ENCODE results near the gene PRRC2A.
A peak's percentile ranks its signal among the peaks of the same experiment; 100 is the strongest.

PRRC2A gene

DNA sequence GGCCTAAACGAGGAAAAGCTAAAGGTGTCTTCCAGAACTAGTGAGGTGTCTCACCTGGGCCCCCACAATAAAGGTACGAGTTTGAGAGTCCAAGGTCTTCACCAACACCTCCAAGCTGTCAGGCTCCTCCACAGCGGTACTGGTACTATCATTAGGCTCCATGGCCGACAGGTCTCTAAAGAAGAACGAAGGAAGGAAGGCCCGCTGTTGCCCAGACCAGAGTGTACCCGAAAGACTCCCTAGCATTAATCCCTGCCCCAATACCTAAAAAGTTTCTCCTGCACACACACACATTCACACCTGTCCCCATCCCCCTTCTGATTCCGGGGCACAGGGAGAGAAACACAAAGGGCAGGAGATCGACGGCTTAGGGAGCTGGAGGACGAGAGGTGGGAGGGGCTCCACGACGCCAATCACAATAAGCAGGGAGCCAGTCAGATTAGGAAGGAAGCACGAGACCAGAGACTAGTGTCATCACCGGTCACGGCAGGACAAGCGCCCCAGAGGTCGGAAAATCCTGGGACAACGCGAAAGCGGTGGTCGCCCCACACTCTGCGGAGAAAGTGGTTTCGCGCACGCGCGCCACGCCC lies 31.2 kb downstream of the PRRC2A start:
- Histone ChIP-seq H3K27ac (ENCODE audit: insufficient read depth, low read length, poor library complexity, severe bottlenecking) (peak overlapping the region; percentile 98), H3K36me3 (ENCODE audit: control insufficient read depth, insufficient read depth, low read length) (peaks cover 28% of the 10 kb centered on the region), H3K4me1 (ENCODE audit: control insufficient read depth, insufficient read depth, low read length, poor library complexity, severe bottlenecking) (peaks cover 19% of the 10 kb centered on the region), H3K27me3 (replicated peaks; ENCODE audit: control insufficient read depth, insufficient read depth, low read length, poor library complexity, severe bottlenecking) (no peaks in the 10 kb centered on the region), H3K9me3 (ENCODE audit: control insufficient read depth, low read length) (no peaks in the 10 kb centered on the region), H3K4me3 (ENCODE audit: insufficient read depth, low read depth, low read length, poor library complexity, severe bottlenecking) (peak overlapping the region; percentile 69)
- no peak for DNase-seq

DNA sequence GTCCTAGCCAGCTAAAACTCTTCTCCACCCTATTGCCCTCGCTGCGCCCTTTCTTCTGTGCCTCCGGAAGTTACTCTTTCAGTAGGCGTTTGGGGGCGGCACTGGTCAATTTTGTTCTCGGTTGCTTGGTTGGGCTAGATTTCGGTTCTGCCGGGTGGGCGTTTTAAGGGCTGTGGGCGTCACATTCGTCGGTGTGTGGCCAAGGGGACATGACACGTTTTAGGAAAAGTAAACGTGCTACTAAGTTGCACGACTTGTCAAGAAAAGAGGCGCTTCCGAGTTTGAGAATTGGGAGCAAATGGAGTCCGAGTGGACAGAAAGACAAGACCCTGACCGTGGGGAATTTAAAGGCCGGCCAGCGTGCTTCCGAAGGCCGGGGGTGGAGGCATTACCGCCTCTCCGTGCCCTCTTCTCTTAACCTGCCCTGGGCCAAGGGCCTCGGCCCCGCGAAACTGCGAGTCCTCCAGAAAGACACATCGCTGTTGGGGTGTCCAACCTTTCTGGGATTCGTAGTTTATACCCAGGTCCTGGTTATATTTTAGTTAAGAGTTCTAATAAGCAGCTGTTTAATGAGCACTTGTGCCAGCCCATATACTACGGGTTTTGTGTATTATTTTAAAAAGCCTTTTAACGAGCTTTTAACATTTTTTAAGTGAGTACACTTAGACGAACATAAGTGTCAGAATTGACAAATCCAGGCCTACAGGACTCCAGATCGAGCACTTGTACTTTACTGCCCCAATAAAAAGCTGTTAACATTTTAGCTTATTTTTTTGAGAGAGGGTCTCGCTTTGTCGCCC lies 32.6 kb downstream of the PRRC2A start:
- peak in 2 of 3 donors; percentile 77 to 82 for DNase-seq
- peak overlapping the region; percentile 69 for H3K4me3 ChIP-seq (ENCODE audit: insufficient read depth, low read depth, low read length, poor library complexity, severe bottlenecking)
- H3K36me3 ChIP-seq (ENCODE audit: control insufficient read depth, insufficient read depth, low read length) = peaks cover 16% of the 10 kb centered on the region

DNA sequence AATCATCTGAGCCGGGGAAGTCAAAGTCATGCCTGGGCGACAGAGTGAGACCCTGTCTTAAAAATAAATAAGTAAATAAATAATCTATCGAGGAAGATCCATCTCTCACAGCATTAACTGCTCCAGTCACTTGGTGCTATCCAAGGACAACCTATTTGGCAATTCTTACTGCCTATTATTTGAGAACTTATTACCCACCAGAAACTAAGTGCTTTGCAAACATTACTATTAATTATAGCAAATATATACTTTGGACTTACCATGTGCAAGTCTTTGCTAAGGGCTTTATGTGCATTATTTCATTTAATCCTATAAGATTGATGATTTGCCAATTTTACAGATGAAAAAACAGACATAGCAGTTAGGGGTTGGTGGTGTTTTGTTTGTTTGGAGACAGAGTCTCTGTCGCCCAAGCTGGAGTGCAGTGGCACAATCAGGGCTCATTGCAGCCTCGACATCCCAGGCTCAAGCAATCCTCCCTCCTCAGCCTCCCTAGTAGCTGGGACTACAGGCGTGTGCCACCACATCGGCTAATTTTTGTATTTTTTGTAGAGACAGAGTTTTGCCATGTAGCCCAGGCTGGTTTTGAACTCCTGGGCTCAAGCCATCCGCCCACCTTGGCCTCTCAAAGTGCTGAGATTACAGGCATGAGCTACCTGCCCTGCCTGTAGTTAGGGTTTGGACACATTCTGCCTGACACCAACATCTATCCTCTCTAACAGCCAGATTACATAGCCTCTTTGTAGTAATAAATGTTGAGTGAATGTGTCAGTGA lies 34.2 kb downstream of the PRRC2A start:
- peaks cover 36% of the 10 kb centered on the region for H3K4me1 ChIP-seq (ENCODE audit: control insufficient read depth, insufficient read depth, low read length, poor library complexity, severe bottlenecking)
- no peak for DNase-seq

More for the DNA sequence above, 32.6 kb downstream of the PRRC2A start:
- Histone ChIP-seq H3K4me1 (ENCODE audit: control insufficient read depth, insufficient read depth, low read length, poor library complexity, severe bottlenecking) (peaks cover 19% of the 10 kb centered on the region), H3K27me3 (replicated peaks; ENCODE audit: control insufficient read depth, insufficient read depth, low read length, poor library complexity, severe bottlenecking) (no peaks in the 10 kb centered on the region), H3K27ac (ENCODE audit: insufficient read depth, low read length, poor library complexity, severe bottlenecking) (peak overlapping the region; percentile 98), H3K9me3 (ENCODE audit: control insufficient read depth, low read length) (no peaks in the 10 kb centered on the region)

DNA sequence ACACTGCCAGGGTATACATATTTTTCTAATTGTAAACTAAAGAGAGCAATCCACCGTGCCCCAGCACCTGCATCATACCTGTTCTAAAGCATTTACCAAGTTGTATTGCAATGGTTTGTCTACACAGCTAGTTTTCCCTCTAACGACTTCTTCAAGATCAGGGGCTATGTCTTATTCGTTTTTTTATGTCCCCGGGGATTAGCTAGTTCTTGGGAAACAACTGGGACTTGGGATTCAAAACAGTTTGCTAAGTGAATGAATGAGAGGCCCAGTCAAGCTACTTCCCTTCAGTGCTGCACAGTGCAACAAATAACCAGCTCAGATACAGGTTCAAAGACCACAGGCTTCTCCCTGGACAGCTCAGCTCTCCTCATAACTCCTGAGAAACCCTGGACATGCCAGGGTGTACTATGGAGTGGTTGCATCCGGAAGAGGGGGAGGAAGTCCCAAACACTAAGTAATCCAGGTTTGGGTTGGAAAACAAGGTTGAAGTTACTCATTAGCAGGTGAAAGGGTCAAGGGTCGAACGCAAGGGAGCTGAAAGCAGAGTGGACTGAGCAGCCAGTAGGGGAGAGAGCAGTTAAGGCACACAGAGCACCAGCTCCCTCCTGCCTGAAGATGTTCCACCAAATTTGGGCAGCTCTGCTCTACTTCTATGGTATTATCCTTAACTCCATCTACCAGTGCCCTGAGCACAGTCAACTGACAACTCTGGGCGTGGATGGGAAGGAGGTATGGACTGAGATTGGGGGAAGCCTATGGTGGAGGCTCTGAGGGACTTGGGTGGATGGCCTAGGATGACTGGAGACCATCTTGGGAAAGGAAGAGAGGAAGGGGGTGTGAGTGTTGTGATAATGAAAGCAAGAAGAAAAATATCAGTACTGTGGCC lies 35.1 kb downstream of the PRRC2A start, which contains the start of gene APOM:
Gene APOM, plus strand, starts transcription at position 546 of the 889 bp plus-strand sequence. Its CDS starts 73 bp downstream, at position 619.
- Histone ChIP-seq H3K9me3 (ENCODE audit: control insufficient read depth, low read length) (no peaks in the 10 kb centered on the region), H3K27me3 (replicated peaks; ENCODE audit: control insufficient read depth, insufficient read depth, low read length, poor library complexity, severe bottlenecking) (no peaks in the 10 kb centered on the region), H3K4me3 (ENCODE audit: insufficient read depth, low read depth, low read length, poor library complexity, severe bottlenecking) (no peak within 1 kb of the TSS), H3K36me3 (ENCODE audit: control insufficient read depth, insufficient read depth, low read length) (peaks cover 4% of the 10 kb centered on the region), H3K27ac (ENCODE audit: insufficient read depth, low read length, poor library complexity, severe bottlenecking) (no peak within 1 kb of the TSS), H3K4me1 (ENCODE audit: control insufficient read depth, insufficient read depth, low read length, poor library complexity, severe bottlenecking) (peaks cover 41% of the 10 kb centered on the region)
- DNase-seq = no peak

More for the DNA sequence above, 34.2 kb downstream of the PRRC2A start:
- no peaks in the 10 kb centered on the region for H3K9me3 ChIP-seq (ENCODE audit: control insufficient read depth, low read length)
- H3K4me3 ChIP-seq (ENCODE audit: insufficient read depth, low read depth, low read length, poor library complexity, severe bottlenecking) = no peak overlapping the region
- no peaks in the 10 kb centered on the region for H3K27me3 ChIP-seq (replicated peaks; ENCODE audit: control insufficient read depth, insufficient read depth, low read length, poor library complexity, severe bottlenecking)
- no peak overlapping the region for H3K27ac ChIP-seq (ENCODE audit: insufficient read depth, low read length, poor library complexity, severe bottlenecking)
- peaks cover 4% of the 10 kb centered on the region for H3K36me3 ChIP-seq (ENCODE audit: control insufficient read depth, insufficient read depth, low read length)

GRCh38 chr6:31657406-31658157 lies 37.1 kb downstream of the PRRC2A start:
- peaks cover 9% of the 10 kb centered on the region for H3K36me3 ChIP-seq (ENCODE audit: control insufficient read depth, insufficient read depth, low read length)
- H3K4me1 ChIP-seq (ENCODE audit: control insufficient read depth, insufficient read depth, low read length, poor library complexity, severe bottlenecking) = peaks cover 38% of the 10 kb centered on the region
- DNase-seq = no peak
- no peak overlapping the region for H3K27ac ChIP-seq (ENCODE audit: insufficient read depth, low read length, poor library complexity, severe bottlenecking)
- H3K27me3 ChIP-seq (replicated peaks; ENCODE audit: control insufficient read depth, insufficient read depth, low read length, poor library complexity, severe bottlenecking) = no peaks in the 10 kb centered on the region
- no peak overlapping the region for H3K4me3 ChIP-seq (ENCODE audit: insufficient read depth, low read depth, low read length, poor library complexity, severe bottlenecking)
- no peaks in the 10 kb centered on the region for H3K9me3 ChIP-seq (ENCODE audit: control insufficient read depth, low read length)

DNA sequence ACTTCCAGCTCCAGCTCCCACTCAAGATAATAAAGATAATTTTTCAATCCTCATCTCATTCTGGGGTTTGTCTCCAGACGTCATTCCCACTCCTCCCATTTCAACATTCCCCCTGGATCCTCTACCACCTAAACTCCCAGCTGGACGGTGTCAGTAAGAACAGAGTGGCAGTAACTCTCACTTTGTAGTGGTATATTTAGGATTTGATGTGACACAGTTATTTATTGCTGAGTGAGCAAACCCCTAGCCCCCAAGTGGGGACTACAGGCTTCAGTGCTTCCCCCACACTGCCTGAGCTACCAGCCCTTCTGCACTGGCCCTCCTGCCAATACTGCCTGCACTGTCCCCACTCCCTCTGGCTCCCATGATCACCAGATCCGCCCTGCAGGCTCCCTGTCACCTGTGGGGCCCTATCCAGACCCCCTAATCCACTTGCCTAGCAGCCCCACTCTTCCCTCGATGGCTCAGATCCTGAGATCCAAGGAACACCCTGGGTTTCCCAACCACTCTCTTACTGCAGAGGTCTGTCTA lies 37.7 kb downstream of the PRRC2A start:
- H3K27ac ChIP-seq (ENCODE audit: insufficient read depth, low read length, poor library complexity, severe bottlenecking) = no peak overlapping the region
- no peak overlapping the region for H3K4me3 ChIP-seq (ENCODE audit: insufficient read depth, low read depth, low read length, poor library complexity, severe bottlenecking)
- no peaks in the 10 kb centered on the region for H3K9me3 ChIP-seq (ENCODE audit: control insufficient read depth, low read length)
- no peak for DNase-seq
- peaks cover 38% of the 10 kb centered on the region for H3K4me1 ChIP-seq (ENCODE audit: control insufficient read depth, insufficient read depth, low read length, poor library complexity, severe bottlenecking)
- H3K27me3 ChIP-seq (replicated peaks; ENCODE audit: control insufficient read depth, insufficient read depth, low read length, poor library complexity, severe bottlenecking) = no peaks in the 10 kb centered on the region
- peaks cover 9% of the 10 kb centered on the region for H3K36me3 ChIP-seq (ENCODE audit: control insufficient read depth, insufficient read depth, low read length)

GRCh38 chr6:31658983-31659648 lies 38.6 kb downstream of the PRRC2A start:
- H3K9me3 ChIP-seq (ENCODE audit: control insufficient read depth, low read length) = no peaks in the 10 kb centered on the region
- peaks cover 9% of the 10 kb centered on the region for H3K36me3 ChIP-seq (ENCODE audit: control insufficient read depth, insufficient read depth, low read length)
- no peaks in the 10 kb centered on the region for H3K27me3 ChIP-seq (replicated peaks; ENCODE audit: control insufficient read depth, insufficient read depth, low read length, poor library complexity, severe bottlenecking)
- H3K4me3 ChIP-seq (ENCODE audit: insufficient read depth, low read depth, low read length, poor library complexity, severe bottlenecking) = peak overlapping the region; percentile 82
- H3K4me1 ChIP-seq (ENCODE audit: control insufficient read depth, insufficient read depth, low read length, poor library complexity, severe bottlenecking) = peaks cover 43% of the 10 kb centered on the region
- DNase-seq = no peak
- H3K27ac ChIP-seq (ENCODE audit: insufficient read depth, low read length, poor library complexity, severe bottlenecking) = peak overlapping the region; percentile 80

DNA sequence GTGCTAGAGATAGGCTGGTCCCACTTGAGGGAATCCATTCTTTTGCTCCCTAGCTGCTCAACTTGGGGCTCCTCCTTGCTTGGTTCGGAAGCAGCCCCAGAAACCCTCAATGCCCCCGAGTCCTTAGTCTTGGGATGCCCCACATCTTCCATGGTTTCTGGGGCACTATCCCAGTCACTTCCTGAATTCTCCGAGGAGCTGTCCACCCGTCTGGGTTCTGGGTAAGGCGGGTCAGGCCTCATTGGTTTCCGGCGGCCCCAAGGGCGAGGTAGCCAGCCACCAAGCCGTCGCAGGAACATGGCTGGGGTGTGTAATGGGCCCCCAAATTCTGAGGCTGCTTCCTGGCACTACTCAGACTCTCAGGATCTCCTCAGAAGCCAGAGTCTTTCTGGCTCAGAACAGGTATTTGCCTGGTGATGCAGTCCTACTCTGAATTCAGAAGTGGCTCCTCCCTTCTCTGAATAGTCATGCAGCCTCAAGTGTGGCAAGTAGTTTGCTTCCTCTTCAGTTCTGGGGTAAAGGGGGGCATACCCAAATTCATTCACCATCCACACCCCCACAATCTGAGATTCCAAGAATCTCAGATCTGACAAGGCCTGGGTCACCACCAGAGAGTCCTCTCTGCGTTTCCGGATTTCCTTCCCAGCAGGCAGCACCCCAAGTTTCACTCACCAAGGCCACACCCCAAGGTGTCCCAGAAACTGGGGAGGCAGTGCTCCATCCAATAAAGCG lies 39.3 kb downstream of the PRRC2A start:
- Histone ChIP-seq H3K36me3 (ENCODE audit: control insufficient read depth, insufficient read depth, low read length) (peaks cover 9% of the 10 kb centered on the region), H3K27me3 (replicated peaks; ENCODE audit: control insufficient read depth, insufficient read depth, low read length, poor library complexity, severe bottlenecking) (no peaks in the 10 kb centered on the region), H3K4me1 (ENCODE audit: control insufficient read depth, insufficient read depth, low read length, poor library complexity, severe bottlenecking) (peaks cover 50% of the 10 kb centered on the region), H3K27ac (ENCODE audit: insufficient read depth, low read length, poor library complexity, severe bottlenecking) (peak overlapping the region; percentile 80), H3K9me3 (ENCODE audit: control insufficient read depth, low read length) (no peaks in the 10 kb centered on the region), H3K4me3 (ENCODE audit: insufficient read depth, low read depth, low read length, poor library complexity, severe bottlenecking) (peak overlapping the region; percentile 82)
- peak in 1 of 3 donors; percentile 18 for DNase-seq

Measured in effector memory CD4-positive, alpha-beta T cell (primary cell).